ENCODE measurements around the gene PRPF8.
A peak's percentile ranks its signal among the peaks of the same experiment; 100 is the strongest.
"Not testable (repeated sequence)": the region's sequence is repeated elsewhere in the genome, so short reads cannot be mapped to it uniquely, and the experiment has no call there.

The PRPF8 gene

GRCh38 chr17:1690544-1691221 is 6.0 kb upstream of the PRPF8 start:
- no peak for DNase-seq (ENCODE audit: extremely low read depth, insufficient read length)
- Histone ChIP-seq H3K4me3 (replicated peaks; ENCODE audit: low read depth, low read length) (no peak overlapping the region), H3K36me3 (ENCODE audit: control insufficient read depth, insufficient read depth, low read length) (no peaks in the 10 kb centered on the region), H3K27me3 (replicated peaks; ENCODE audit: control insufficient read depth, insufficient read depth, low read length) (no peaks in the 10 kb centered on the region)
- no peak for TF ChIP-seq CTCF (IDR thresholded peaks at IDR 0.05; ENCODE audit: insufficient read depth, low read length, poor library complexity, severe bottlenecking)

GRCh38 chr17:1688405-1688804 is 3.7 kb upstream of the PRPF8 start:
- not testable (repeated sequence) for DNase-seq (ENCODE audit: extremely low read depth, insufficient read length); H3K4me3 ChIP-seq (replicated peaks; ENCODE audit: low read depth, low read length); H3K36me3 ChIP-seq (ENCODE audit: control insufficient read depth, insufficient read depth, low read length)

GRCh38 chr17:1686086-1686485 is 1.4 kb upstream of the PRPF8 start:
- Histone ChIP-seq H3K27me3 (replicated peaks; ENCODE audit: control insufficient read depth, insufficient read depth, low read length) (no peaks in the 10 kb centered on the region), H3K4me3 (replicated peaks; ENCODE audit: low read depth, low read length) (no peak overlapping the region), H3K36me3 (ENCODE audit: control insufficient read depth, insufficient read depth, low read length) (peaks cover 11% of the 10 kb centered on the region)
- DNase-seq (ENCODE audit: extremely low read depth, insufficient read length): no peak
- no peak for TF ChIP-seq CTCF (IDR thresholded peaks at IDR 0.05; ENCODE audit: insufficient read depth, low read length, poor library complexity, severe bottlenecking)

More at GRCh38 chr17:1688405-1688804, 3.7 kb upstream of the PRPF8 start:
- H3K27me3 ChIP-seq (replicated peaks; ENCODE audit: control insufficient read depth, insufficient read depth, low read length): not testable (repeated sequence)

GRCh38 chr17:1683459-1683858 is 1.2 kb downstream of the PRPF8 start:
- DNase-seq (ENCODE audit: extremely low read depth, insufficient read length): no peak
- H3K4me3 ChIP-seq (replicated peaks; ENCODE audit: low read depth, low read length): peak overlapping the region; percentile 81
- no peak for TF ChIP-seq CTCF (IDR thresholded peaks at IDR 0.05; ENCODE audit: insufficient read depth, low read length, poor library complexity, severe bottlenecking)

GRCh38 chr17:1676401-1676800 is 8.3 kb downstream of the PRPF8 start:
- Histone ChIP-seq H3K36me3 (ENCODE audit: control insufficient read depth, insufficient read depth, low read length) (peaks cover 57% of the 10 kb centered on the region), H3K27me3 (replicated peaks; ENCODE audit: control insufficient read depth, insufficient read depth, low read length) (no peaks in the 10 kb centered on the region), H3K4me3 (replicated peaks; ENCODE audit: low read depth, low read length) (no peak overlapping the region)
- no peak for DNase-seq (ENCODE audit: extremely low read depth, insufficient read length)
- no peak for TF ChIP-seq CTCF (IDR thresholded peaks at IDR 0.05; ENCODE audit: insufficient read depth, low read length, poor library complexity, severe bottlenecking)

More at GRCh38 chr17:1683459-1683858, 1.2 kb downstream of the PRPF8 start:
- no peaks in the 10 kb centered on the region for H3K27me3 ChIP-seq (replicated peaks; ENCODE audit: control insufficient read depth, insufficient read depth, low read length)
- peaks cover 33% of the 10 kb centered on the region for H3K36me3 ChIP-seq (ENCODE audit: control insufficient read depth, insufficient read depth, low read length)

GRCh38 chr17:1673041-1673785 is 11.5 kb downstream of the PRPF8 start:
- DNase-seq (ENCODE audit: extremely low read depth, insufficient read length): no peak
- no peak for TF ChIP-seq CTCF (IDR thresholded peaks at IDR 0.05; ENCODE audit: insufficient read depth, low read length, poor library complexity, severe bottlenecking)
- no peaks in the 10 kb centered on the region for H3K27me3 ChIP-seq (replicated peaks; ENCODE audit: control insufficient read depth, insufficient read depth, low read length)
- peaks cover 44% of the 10 kb centered on the region for H3K36me3 ChIP-seq (ENCODE audit: control insufficient read depth, insufficient read depth, low read length)
- no peak overlapping the region for H3K4me3 ChIP-seq (replicated peaks; ENCODE audit: low read depth, low read length)

- peaks cover 32% of the 10 kb centered on the region for H3K36me3 ChIP-seq (ENCODE audit: control insufficient read depth, insufficient read depth, low read length)
- not testable (repeated sequence) for DNase-seq (ENCODE audit: extremely low read depth, insufficient read length); H3K27me3 ChIP-seq (replicated peaks; ENCODE audit: control insufficient read depth, insufficient read depth, low read length); H3K4me3 ChIP-seq (replicated peaks; ENCODE audit: low read depth, low read length)
These were observed 20.7 kb downstream of the PRPF8 start for GRCh38 chr17:1663934-1664333.

Data from GM06990 (cell line).